ENCODE measurements around the gene FOXP1.
"Not testable (repeated sequence)": the region's sequence is repeated elsewhere in the genome, so short reads cannot be mapped to it uniquely, and the experiment has no call there.

Gene FOXP1

DNA sequence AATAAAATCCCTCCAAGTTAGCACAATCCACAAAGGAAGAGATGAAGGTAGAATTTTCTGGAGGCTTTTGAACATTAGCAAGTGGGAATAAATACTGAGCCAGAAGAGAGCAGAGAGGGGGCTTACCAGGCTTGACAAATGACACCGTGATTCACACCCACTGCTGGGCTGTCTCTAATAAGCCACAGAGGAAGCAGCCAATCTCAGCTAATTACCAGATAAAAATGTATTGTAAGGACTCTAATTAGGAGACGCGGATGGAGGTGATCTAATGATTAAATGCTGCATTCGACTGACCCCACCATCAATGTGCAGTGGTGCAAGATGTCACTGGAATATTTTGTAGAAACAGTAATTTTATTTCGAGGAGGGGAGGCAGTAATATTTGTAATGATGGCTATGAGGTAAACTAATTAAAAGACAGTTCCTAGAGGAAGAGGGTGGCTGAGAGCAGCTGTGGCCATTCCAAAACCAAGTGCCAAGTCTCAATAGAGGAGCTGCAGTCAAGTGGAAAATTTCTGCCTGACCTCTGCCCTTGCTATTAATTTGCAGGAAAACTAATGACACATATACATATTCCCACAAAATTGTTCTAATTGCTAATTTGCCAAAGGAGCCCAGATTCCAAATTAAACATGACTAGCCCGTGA is 602.2 kb downstream of the FOXP1 start:
- DNase-seq = no peak

GRCh38 chr3:70980646-70981170 is 602.8 kb downstream of the FOXP1 start:
- DNase-seq = no peak

- no peak for DNase-seq
Observed at GRCh38 chr3:70979983-70980645, 603.4 kb downstream of the FOXP1 start.

DNA sequence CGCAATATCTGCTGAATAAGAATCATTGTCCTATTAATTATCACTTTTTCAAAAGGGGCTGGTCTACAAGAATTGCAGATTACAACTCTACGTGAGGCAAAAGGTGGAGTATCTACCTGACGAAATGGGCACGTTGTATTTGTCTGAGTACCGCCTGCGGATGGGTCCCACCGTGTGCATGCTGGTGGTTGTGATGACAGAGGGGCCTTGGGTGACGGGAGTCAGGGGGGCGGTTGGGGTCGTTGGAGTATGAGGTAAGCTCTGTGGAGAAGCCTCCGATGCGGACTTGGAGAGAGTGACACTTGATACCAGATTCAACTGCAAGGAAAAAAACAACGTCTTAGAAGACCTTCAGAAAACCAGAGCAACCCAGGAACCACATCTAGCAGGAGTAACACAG is 605.8 kb downstream of the FOXP1 start:
- no peak for DNase-seq

DNA sequence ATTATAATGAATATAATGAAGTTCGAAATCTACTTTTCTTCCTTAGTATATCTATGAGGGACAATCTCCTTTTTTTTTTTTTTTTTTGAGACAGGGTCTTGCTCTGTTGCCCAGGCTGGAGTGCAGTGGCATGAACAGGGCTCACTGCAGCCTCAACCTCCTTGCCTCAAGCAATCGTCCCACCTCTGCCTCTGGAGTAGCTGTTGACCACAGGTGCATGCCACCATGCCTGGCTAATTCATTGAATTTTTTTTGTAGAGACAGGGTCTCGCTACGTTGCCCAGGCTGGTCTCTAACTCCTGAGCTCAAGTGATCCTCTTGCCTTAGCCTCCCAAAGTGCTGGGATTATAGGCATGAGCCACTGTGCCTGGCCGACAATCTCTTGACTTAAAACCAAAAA is 607.5 kb downstream of the FOXP1 start:
- DNase-seq = not testable (repeated sequence)

DNA sequence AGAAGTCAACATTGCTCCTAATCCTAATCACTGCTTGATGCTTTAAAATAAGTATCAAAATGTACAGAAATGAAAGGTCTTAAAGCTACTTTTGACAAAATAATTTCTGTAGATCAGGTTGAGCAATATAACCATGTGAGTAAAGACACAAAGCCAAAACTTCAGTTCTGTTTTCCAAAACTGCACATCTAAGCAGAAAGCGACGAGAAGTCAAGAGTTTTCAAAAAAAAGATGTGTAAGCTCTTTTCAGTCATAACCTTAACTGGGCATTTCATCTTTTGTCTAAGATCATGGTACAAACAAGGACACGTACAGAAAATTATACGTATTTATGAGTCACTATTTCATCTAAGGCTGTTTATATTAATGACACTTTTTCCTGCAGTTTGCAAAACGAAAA is 608.8 kb downstream of the FOXP1 start:
- no peak for DNase-seq

- DNase-seq = no peak
Observed at GRCh38 chr3:70973558-70973957, 610.0 kb downstream of the FOXP1 start.

DNA sequence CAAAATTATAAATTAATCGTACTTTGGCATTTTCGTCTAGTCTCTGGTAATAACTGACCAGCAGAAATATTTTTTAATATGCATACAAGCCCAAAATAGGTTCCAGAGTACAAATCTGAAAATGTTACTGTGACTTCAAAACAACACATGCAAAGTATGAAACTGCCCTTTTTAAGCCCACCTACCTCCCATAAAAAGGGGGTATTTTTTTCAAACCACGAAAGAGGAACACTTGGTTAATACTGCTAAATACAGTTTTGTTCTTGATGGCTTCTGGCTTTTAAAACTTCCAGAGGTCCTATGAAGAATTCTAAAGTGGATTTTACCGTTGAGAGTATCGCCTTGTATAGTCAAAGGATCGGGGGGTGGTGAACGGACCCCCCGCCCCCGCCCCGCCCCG is 610.7 kb downstream of the FOXP1 start:
- no peak for DNase-seq

DNA sequence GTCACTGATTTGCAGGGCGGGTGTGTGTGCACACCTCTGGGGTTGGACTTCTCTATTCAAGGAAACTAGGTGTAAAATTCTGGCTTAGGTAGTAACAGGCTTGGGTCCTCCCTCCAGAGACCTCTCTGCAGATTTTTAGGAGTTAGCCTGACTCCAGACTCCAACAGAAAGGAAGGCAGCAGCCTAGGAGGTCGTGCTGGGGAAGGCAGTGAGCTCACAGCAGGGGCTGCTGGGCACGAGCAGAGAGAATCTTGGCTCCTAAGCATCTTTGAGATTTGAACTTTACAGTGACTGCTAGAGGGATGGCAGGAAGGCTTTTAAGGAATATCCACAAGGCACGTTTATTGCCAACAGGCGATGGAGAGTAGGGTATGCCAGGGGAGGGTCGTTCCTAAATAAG is 612.6 kb downstream of the FOXP1 start:
- no peak for DNase-seq

- DNase-seq = no peak
Observed at GRCh38 chr3:70970171-70970570, 613.4 kb downstream of the FOXP1 start.

- no peak for DNase-seq
Observed at GRCh38 chr3:70963431-70964275, 619.9 kb downstream of the FOXP1 start.

GRCh38 chr3:70959506-70960291 is 623.8 kb downstream of the FOXP1 start:
- no peak for DNase-seq

- DNase-seq = no peak
Observed at GRCh38 chr3:70952033-70952747, 631.3 kb downstream of the FOXP1 start.

- DNase-seq = no peak
Observed at GRCh38 chr3:70951316-70951715, 632.2 kb downstream of the FOXP1 start.

DNA sequence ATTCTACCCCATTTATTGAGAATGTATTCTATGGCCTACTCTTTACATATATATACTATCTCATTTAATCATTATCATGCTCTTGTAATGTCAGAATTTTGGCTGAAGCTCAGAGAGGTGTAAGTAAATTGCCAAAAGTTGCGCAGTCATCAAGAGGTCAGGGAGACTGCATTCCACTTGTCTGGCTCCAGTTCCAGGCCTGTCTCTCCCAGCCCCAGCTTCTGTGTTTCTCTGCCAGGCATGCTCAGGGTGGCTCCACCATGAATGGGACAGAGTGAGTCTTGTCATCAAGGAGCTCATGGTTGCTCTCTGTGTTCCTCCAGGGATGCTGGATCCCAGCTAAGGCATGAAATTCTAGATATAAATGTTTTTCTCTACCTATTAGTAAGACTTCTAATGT is 635.9 kb downstream of the FOXP1 start:
- no peak for DNase-seq

GRCh38 chr3:70943886-70944285 is 639.6 kb downstream of the FOXP1 start:
- DNase-seq = no peak

DNA sequence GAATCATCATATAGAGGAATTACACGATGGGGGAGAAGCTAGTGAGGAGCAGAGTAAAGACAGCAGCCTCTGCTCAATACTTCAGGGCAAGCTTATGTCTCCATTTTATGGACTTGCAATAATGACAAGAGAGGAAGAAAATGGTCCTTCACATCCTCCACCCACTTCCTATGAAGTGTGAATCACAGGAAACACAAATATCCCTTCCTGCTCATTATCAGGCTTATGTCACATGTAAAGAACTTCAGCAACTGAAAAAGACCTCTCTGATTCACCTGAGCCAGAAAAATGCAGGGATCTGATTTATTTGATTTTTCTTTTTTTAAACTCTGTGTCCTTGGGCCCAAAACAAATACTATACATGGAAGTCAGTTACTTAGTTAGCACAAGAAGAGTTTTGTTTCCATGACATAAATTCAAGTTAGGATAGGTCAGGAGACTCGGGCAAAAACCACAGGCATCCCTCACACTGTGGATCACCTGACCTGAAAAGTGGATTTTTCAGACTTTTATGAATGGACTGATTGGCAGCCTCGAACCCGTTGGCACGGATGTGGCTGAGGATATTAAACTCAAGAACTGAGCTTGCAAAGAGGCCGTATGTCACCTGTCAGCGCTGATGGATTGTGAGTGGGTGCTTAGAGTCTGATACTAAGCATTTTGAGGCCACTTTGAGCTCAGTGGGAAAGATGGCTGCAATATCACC is 650.3 kb downstream of the FOXP1 start:
- no peak for DNase-seq

DNA sequence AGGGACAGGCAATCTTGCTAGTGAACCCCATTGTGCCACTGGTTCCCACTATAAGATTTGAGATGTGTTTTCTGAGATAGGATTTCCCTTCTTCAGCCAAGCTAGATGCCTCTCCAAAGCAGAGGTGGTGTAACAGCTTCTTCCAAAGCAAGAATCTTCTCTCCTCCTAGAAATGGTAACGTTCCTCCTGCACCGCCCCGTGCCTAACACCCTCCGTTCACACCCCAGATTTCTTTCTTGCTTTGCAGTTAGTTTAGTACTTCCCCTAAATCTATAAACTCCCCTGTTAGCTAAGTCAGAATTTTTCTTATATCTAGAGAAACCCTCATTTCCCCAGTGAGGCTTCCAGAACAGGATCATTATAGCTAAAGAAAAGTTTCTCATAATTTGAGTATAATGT is 653.5 kb downstream of the FOXP1 start:
- DNase-seq = no peak

DNA sequence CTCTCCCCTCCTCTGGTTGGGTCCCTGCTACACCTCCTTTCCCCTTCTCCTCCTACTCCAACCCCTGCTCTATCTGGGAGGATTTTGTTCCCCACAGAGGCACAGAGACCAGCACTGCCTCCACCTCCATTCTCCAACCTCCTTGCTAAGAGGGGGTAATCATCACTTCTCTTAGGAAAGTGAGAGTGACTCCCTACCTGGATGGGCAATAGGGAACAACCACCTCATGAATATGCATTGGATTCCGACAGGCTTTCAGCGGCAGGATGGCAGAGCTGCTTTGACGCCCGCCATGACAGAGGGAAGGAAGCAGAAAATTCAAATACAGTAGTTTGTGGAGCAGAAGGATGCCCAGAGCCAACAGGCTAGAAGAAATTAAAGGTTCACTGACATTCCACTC is 656.3 kb downstream of the FOXP1 start:
- no peak for DNase-seq

DNA sequence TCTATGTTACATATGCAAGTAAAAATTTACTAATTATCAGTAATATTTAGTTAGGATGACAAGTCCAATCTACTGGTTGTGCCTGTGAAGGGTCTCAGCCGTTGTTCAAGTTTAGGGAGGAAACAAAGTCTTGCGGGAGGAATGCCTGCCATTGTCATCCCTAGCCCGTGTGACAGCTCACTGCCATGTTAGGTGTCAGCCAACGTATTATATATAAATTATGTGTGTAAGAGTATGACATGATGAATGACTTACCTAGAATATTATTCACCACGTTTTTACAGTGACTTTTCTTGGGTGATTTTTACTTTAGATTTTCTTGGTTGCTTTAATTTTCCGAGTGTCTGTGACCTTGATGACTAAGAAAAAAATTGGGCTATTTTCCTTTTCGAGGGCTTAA is 656.7 kb downstream of the FOXP1 start:
- no peak for DNase-seq

DNA sequence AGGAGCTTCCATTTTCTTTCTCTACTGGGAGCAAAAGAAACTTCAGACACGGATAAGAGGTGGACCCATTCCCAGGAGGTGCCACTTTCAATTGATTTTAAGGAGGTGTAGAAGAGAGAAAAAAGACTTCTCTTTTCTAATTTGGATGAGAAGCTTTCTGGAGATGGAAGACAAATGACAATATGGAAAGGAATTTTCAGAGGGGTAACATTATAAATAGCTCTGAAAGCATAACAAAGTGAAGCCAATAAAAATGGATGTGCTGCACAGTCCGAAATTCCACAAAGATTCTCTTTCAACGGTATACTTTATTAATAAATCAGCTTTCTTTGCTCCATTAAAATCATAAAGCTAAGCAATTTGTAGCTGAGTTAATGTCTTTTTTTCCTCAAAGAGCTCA is 663.9 kb downstream of the FOXP1 start:
- no peak for DNase-seq

DNA sequence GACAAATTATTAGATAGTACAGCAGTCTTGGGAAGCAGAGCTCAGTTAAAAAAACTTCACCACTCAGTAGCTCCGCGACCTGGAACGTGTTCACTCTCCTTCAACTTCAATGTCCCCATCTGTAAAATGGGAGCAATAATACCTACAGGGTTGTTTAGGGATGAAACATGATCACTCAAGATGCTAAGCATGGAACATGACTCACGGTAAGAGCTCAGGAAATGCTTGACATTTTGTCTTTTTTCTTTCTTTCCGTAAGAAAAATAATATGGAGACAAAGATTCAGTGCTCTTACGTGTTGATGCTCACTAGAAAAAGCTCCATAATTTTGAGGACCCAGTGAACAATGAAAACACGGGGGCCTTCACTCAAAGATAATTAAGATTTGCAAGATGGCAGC is 664.4 kb downstream of the FOXP1 start:
- no peak for DNase-seq

Measured in NCI-H2171 (cell line).